ENCODE data around the gene G2E3.
"Not testable (repeated sequence)": the region's sequence is repeated elsewhere in the genome, so short reads cannot be mapped to it uniquely, and the experiment has no call there.

G2E3 gene

GRCh38 chr14:30620178-30620577 is 61.2 kb downstream of the G2E3 start:
- no peak overlapping the region for H3K4me3 ChIP-seq (ENCODE audit: low read depth, low read length)
- DNase-seq (ENCODE audit: low read depth): no peak
- TF ChIP-seq, protein P1, sequence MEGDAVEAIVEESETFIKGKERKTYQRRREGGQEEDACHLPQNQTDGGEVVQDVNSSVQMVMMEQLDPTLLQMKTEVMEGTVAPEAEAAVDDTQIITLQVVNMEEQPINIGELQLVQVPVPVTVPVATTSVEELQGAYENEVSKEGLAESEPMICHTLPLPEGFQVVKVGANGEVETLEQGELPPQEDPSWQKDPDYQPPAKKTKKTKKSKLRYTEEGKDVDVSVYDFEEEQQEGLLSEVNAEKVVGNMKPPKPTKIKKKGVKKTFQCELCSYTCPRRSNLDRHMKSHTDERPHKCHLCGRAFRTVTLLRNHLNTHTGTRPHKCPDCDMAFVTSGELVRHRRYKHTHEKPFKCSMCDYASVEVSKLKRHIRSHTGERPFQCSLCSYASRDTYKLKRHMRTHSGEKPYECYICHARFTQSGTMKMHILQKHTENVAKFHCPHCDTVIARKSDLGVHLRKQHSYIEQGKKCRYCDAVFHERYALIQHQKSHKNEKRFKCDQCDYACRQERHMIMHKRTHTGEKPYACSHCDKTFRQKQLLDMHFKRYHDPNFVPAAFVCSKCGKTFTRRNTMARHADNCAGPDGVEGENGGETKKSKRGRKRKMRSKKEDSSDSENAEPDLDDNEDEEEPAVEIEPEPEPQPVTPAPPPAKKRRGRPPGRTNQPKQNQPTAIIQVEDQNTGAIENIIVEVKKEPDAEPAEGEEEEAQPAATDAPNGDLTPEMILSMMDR (IDR thresholded peaks at IDR 0.05; ENCODE audit: control insufficient read depth, extremely low read depth, insufficient read depth): no peak

DNA sequence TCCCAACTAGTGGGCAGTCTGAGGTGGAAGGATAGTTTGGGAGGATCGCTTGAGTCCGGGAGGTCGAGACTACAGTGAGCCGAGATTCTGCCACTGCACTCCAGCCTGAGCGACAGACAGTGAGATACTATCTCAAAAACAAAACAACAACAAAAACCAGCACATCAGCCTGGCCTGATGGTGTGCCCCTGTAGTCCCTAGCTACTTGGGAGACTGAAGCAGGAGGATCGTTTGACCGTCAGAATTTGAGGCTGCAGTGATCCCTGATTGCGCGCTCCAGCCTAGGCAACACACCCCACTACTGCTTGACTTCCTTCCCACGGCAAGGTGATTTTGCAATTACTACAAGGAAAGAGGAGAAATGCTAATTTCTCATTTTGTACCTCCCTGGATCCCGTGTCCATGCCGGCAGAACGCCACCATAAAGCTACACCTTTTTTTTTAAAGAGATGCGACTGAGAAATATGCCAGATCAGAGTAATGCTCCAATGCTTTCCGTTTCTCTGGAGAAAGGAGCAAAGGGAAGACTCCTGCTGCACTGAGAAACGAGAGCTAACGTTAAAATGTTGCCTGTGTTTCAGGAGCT is 62.5 kb downstream of the G2E3 start:
- no peak for DNase-seq (ENCODE audit: low read depth)
- TF ChIP-seq, protein P1 (IDR thresholded peaks at IDR 0.05; ENCODE audit: control insufficient read depth, extremely low read depth, insufficient read depth): no peak
- H3K4me3 ChIP-seq (ENCODE audit: low read depth, low read length): peak overlapping the region; percentile 73

DNA sequence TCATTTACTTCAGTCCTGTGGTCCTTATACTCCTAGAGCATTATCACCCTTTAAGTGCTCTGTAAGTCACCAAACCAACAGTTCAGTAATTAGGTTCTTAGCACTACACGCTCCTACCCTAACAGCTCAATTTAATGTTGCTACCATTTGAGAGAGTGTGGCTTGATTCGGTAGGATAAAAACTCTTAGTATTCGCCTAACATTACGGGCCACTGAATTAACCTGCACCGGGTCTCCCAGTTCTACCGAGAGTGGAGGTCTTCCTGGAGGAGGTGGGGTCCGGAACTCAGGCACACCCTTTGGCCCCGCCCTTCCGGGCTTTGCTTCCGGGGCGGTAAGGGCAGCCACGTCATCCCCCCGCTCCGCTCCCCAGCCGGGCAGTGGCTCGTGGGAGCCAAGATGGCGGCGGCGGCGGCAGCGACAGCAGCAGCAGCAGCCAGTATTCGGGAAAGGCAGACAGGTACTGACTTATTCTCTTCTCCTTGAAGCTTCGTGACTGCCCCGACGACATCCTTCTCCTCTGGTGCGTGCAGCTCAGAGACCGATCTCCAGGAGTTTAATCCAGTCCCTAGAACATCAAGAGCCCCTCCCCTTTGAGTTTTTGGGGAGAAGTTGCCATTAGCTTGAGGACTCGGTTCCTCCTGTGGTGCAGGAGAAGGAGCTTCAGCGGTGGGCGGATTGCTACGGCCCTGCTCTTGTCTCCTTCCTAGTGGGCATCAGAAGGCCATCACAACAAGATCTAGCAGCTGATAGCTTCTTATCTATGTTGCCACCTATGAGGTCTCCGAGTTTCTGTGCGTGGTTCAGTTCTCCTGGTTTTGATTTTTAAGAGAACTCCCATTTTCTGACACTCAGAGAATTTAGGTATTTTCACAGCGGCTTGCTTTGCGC is 63.2 kb downstream of the G2E3 start, which contains the start of gene SCFD1:
Gene SCFD1 (plus strand): TSS at position 380 of the 891 bp plus-strand sequence. CDS start 20 bp downstream, at position 400.
- peak within 1 kb of the TSS; percentile 73 for H3K4me3 ChIP-seq (ENCODE audit: low read depth, low read length)
- TF ChIP-seq, protein P1 (IDR thresholded peaks at IDR 0.05; ENCODE audit: control insufficient read depth, extremely low read depth, insufficient read depth): no peak
- peak; percentile 73 for DNase-seq (ENCODE audit: low read depth)

- TF ChIP-seq, protein P1 (IDR thresholded peaks at IDR 0.05; ENCODE audit: control insufficient read depth, extremely low read depth, insufficient read depth): no peak
- H3K4me3 ChIP-seq (ENCODE audit: low read depth, low read length): peak overlapping the region; percentile 73
- no peak for DNase-seq (ENCODE audit: low read depth)
Measured at GRCh38 chr14:30623412-30624131, 64.6 kb downstream of the G2E3 start.

GRCh38 chr14:30624132-30624423 is 65.1 kb downstream of the G2E3 start:
- no peak for DNase-seq (ENCODE audit: low read depth)
- H3K4me3 ChIP-seq (ENCODE audit: low read depth, low read length): no peak overlapping the region
- TF ChIP-seq, protein P1 (IDR thresholded peaks at IDR 0.05; ENCODE audit: control insufficient read depth, extremely low read depth, insufficient read depth): no peak

- no peak overlapping the region for H3K4me3 ChIP-seq (ENCODE audit: low read depth, low read length)
- DNase-seq (ENCODE audit: low read depth): no peak
Measured at GRCh38 chr14:30625533-30625932, 66.6 kb downstream of the G2E3 start.

GRCh38 chr14:30629432-30629831 is 70.5 kb downstream of the G2E3 start:
- not testable (repeated sequence) for DNase-seq (ENCODE audit: low read depth)

More at GRCh38 chr14:30625533-30625932, 66.6 kb downstream of the G2E3 start:
- TF ChIP-seq, protein P1 (IDR thresholded peaks at IDR 0.05; ENCODE audit: control insufficient read depth, extremely low read depth, insufficient read depth): no peak

More at GRCh38 chr14:30629432-30629831, 70.5 kb downstream of the G2E3 start:
- H3K4me3 ChIP-seq (ENCODE audit: low read depth, low read length): not testable (repeated sequence)

All from LNCaP clone FGC (cell line).